Measurements from ENCODE around the gene C1GALT1C1L. TPM values are rescaled to one million over a fixed set of nuclear protein-coding genes. Genes with fewer than 3 reads are reported as not detected.
A peak's percentile ranks its signal among the peaks of the same experiment; 100 is the strongest.

C1GALT1C1L gene
- total and polyA plus RNA-seq, 2 experiments from 2014 or later = 0.41 TPM; not detected in 1

DNA sequence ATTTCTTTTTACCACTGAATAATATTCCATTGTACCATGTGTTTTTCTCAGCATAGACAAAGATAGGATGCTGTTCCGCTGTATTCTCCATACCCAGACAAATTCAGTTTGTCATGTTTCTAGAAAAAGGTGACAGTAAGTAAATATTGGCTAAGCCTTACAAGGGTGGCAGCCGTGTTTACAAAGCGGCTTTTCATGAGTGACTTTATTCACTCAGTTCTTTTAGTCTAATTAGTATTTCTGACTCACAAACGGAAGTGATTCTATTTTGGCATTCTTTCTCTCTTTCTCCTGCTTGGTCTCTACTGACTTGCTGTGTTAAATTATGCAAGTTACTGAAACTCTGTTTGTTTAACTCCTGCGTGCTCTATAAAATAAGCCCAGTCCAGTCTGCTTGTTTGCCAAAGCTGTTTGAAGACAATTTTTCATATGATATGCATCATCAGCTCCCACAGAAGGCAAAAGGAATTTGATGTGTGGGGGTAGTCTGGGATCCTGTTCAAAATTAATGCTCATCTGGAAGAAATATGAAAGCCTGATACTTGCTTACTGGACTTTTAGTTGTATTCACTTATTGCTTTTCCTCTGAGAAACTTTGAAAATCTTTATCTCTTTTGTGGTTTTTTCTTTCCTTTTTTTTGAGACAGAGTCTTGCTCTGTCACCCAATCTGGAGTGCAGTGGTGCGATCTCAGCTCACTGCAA lies 41.5 kb downstream of the C1GALT1C1L start:
- H3K9me3 ChIP-seq (ENCODE audit: low read depth) = no peaks in the 10 kb centered on the region
- WGBS, 2 experiments (ENCODE audit: low coverage in 1 of 2, low lambda C conversion rate in 2 of 2, missing lambda C conversion rate in 2 of 2) = 9 to 10% methylated on average over 6 of the region's 6 CpGs
- peak overlapping the region; percentile 59 for H3K4me2 ChIP-seq (ENCODE audit: unreplicated experiment)
- peak; percentile 83 for DNase-seq
- peak overlapping the region; percentile 70 for H2AFZ ChIP-seq
- H3F3A ChIP-seq (ENCODE audit: insufficient read depth) = peaks cover 15% of the 10 kb centered on the region
- peak overlapping the region; percentile 69 for H3K27ac ChIP-seq
- in situ Hi-C loops (cut with MboI) = no loop called here
- H3K27me3 ChIP-seq (replicated peaks; ENCODE audit: insufficient read depth) = no peaks in the 10 kb centered on the region
- H3K9ac ChIP-seq = peak overlapping the region; percentile 51
- H3K9me2 ChIP-seq (ENCODE audit: insufficient read depth) = no peaks in the 10 kb centered on the region
- H3K79me2 ChIP-seq (ENCODE audit: insufficient read depth) = no peaks in the 10 kb centered on the region
- no peak for TF ChIP-seq EZH2 (IDR thresholded peaks at IDR 0.05; ENCODE audit: insufficient read depth, poor library complexity, severe bottlenecking)
- TF ChIP-seq EZH2phosphoT487 (IDR thresholded peaks at IDR 0.05; ENCODE audit: insufficient read depth, low read depth) = no peak
- peak overlapping the region; percentile 56 for H3K4me3 ChIP-seq
- H4K20me1 ChIP-seq (ENCODE audit: insufficient read depth) = no peaks in the 10 kb centered on the region
- H3K36me3 ChIP-seq (ENCODE audit: low read depth) = no peaks in the 10 kb centered on the region
- H3K4me1 ChIP-seq (ENCODE audit: insufficient read depth) = peaks cover 19% of the 10 kb centered on the region

DNA sequence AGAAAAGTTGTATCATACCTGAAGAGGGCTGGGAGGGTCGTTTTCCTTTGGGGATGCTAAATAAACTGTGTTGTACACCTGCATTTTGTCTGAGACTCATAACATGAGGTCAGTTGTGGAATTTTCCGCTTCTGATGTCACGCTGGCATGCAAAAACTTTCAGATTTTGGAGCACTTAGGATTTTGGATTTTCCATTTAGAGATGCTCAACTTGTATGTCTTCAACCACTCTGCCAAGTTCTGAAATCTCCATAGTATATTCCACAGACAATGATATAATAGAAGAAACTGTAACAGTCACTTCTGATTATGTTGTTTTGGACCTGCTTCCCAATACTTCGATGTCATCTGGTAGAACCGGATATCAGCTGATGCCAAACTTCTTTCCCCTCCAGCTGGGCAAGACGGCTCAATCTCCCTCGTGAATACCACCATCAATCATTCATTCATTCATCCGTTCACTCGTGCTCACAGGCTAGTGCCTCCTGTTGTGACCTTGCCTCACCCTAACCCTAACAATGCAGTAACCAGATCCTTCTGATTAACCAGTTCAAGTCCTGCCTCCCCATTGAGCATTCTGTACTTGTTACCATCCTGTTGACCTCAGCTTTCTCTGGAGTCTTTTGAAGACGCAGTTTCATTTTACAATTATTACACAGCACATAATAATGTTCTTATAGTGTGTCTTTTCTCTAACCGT lies 44.5 kb downstream of the C1GALT1C1L start:
- 40 to 44% methylated on average over 11 of the region's 11 CpGs for WGBS, 2 experiments (ENCODE audit: low coverage in 1 of 2, low lambda C conversion rate in 2 of 2, missing lambda C conversion rate in 2 of 2)
- Histone ChIP-seq H3K27me3 (replicated peaks; ENCODE audit: insufficient read depth) (no peaks in the 10 kb centered on the region), H4K20me1 (ENCODE audit: insufficient read depth) (no peaks in the 10 kb centered on the region), H2AFZ (peak overlapping the region; percentile 47; the same call in 1 of the 2 replicates), H3K36me3 (ENCODE audit: low read depth) (no peaks in the 10 kb centered on the region), H3K4me1 (ENCODE audit: insufficient read depth) (peaks cover 17% of the 10 kb centered on the region), H3K4me3 (no peak overlapping the region), H3K9me2 (ENCODE audit: insufficient read depth) (no peaks in the 10 kb centered on the region), H3K27ac (no peak overlapping the region), H3K79me2 (ENCODE audit: insufficient read depth) (no peaks in the 10 kb centered on the region), H3F3A (ENCODE audit: insufficient read depth) (peaks cover 15% of the 10 kb centered on the region), H3K4me2 (ENCODE audit: unreplicated experiment) (no peak overlapping the region), H3K9ac (no peak overlapping the region), H3K9me3 (ENCODE audit: low read depth) (no peaks in the 10 kb centered on the region)
- in situ Hi-C loops (cut with MboI) = no loop called here
- DNase-seq = no peak
- TF ChIP-seq EZH2phosphoT487 (IDR thresholded peaks at IDR 0.05; ENCODE audit: insufficient read depth, low read depth) (no peak), EZH2 (IDR thresholded peaks at IDR 0.05; ENCODE audit: insufficient read depth, poor library complexity, severe bottlenecking) (no peak)

Other genes starting within 250 kb of the C1GALT1C1L start
- gene THADA, start 80.4 kb downstream of the C1GALT1C1L start, total RNA-seq (2014; rRNA removed; shearing (Covaris generic)) = 15.2 and 15.8 TPM in 2 replicates
- gene THADA, start 80.4 kb downstream of the C1GALT1C1L start, polyA plus RNA-seq (2016; fragmentation: Nextera tagmentation; extraction: Ambion mirVana) = 11.0 and 14.1 TPM in 2 replicates
- 1.6 and 2.2 TPM in 2 replicates for gene PLEKHH2, start 39.2 kb downstream of the C1GALT1C1L start, total RNA-seq (2014; rRNA removed; shearing (Covaris generic))
- gene PLEKHH2, start 39.2 kb downstream of the C1GALT1C1L start, polyA plus RNA-seq (2016; fragmentation: Nextera tagmentation; extraction: Ambion mirVana) = 0.90 and 1.1 TPM in 2 replicates
- 15.9 and 21.0 TPM in 2 replicates for gene DYNC2LI1, start 97.6 kb upstream of the C1GALT1C1L start, total RNA-seq (2014; rRNA removed; shearing (Covaris generic))
- 21.9 and 25.4 TPM in 2 replicates for gene DYNC2LI1, start 97.6 kb upstream of the C1GALT1C1L start, polyA plus RNA-seq (2016; fragmentation: Nextera tagmentation; extraction: Ambion mirVana)
- gene ABCG5, start 162.4 kb upstream of the C1GALT1C1L start, total RNA-seq (2014; rRNA removed; shearing (Covaris generic)) = not detected in 2 replicates
- not detected in 2 replicates for gene ABCG5, start 162.4 kb upstream of the C1GALT1C1L start, polyA plus RNA-seq (2016; fragmentation: Nextera tagmentation; extraction: Ambion mirVana)
- gene ABCG8, start 162.5 kb upstream of the C1GALT1C1L start, total RNA-seq (2014; rRNA removed; shearing (Covaris generic)) = not detected in 2 replicates
- gene ABCG8, start 162.5 kb upstream of the C1GALT1C1L start, polyA plus RNA-seq (2016; fragmentation: Nextera tagmentation; extraction: Ambion mirVana) = 0.04 TPM in 1 of 2 replicates, not detected in the other